ENCODE results near the gene DNAH14.

- TF ChIP-seq, protein P1, sequence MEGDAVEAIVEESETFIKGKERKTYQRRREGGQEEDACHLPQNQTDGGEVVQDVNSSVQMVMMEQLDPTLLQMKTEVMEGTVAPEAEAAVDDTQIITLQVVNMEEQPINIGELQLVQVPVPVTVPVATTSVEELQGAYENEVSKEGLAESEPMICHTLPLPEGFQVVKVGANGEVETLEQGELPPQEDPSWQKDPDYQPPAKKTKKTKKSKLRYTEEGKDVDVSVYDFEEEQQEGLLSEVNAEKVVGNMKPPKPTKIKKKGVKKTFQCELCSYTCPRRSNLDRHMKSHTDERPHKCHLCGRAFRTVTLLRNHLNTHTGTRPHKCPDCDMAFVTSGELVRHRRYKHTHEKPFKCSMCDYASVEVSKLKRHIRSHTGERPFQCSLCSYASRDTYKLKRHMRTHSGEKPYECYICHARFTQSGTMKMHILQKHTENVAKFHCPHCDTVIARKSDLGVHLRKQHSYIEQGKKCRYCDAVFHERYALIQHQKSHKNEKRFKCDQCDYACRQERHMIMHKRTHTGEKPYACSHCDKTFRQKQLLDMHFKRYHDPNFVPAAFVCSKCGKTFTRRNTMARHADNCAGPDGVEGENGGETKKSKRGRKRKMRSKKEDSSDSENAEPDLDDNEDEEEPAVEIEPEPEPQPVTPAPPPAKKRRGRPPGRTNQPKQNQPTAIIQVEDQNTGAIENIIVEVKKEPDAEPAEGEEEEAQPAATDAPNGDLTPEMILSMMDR (IDR thresholded peaks at IDR 0.05; ENCODE audit: extremely low read depth in 1 of 2, insufficient read depth in 1 of 2, low read depth in 1 of 2, low read length in 2 of 2): no peak
- TF ChIP-seq POLR2A (IDR thresholded peaks at IDR 0.05; ENCODE audit: low read depth, low read length) (no peak), GATA2 (IDR thresholded peaks at IDR 0.05; ENCODE audit: insufficient read depth, insufficient read length, low read depth, low read length) (no peak), POLR2AphosphoS5 (IDR thresholded peaks at IDR 0.05; ENCODE audit: insufficient read depth, low read depth, low read length) (no peak), EZH2 (IDR thresholded peaks at IDR 0.05; ENCODE audit: borderline replicate concordance, low read depth, low read length, severe bottlenecking) (no peak), JUN (IDR thresholded peaks at IDR 0.05; ENCODE audit: borderline replicate concordance, insufficient read depth, insufficient read length, low read depth) (no peak), MYC (IDR thresholded peaks at IDR 0.05; ENCODE audit: low read depth, low read length) (no peak), FOS (IDR thresholded peaks at IDR 0.05; ENCODE audit: borderline replicate concordance, insufficient read depth, low read length) (no peak)
- TF ChIP-seq, protein P2, sequence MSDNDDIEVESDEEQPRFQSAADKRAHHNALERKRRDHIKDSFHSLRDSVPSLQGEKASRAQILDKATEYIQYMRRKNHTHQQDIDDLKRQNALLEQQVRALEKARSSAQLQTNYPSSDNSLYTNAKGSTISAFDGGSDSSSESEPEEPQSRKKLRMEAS (IDR thresholded peaks at IDR 0.05; ENCODE audit: insufficient read depth, insufficient read length): no peak
Measured at GRCh38 chr1:225409051-225409450, 479.6 kb downstream of the DNAH14 start.

Measured in endothelial cell of umbilical vein (primary cell).